ENCODE results near the gene ITPRIP. TPM values are rescaled to one million over a fixed set of nuclear protein-coding genes. Genes with fewer than 3 reads are reported as not detected.

The ITPRIP gene
- total RNA-seq, 2 donors from 2014 or later: 27.8 to 29.7 TPM

- ATAC-seq (replicated peaks in 1 of 2): no peak
These were observed 19.9 kb downstream of the ITPRIP start for GRCh38 chr10:104318326-104318725.

GRCh38 chr10:104317726-104318299 is 20.5 kb downstream of the ITPRIP start:
- H3K27me3 Mint-ChIP-seq (ENCODE audit: low read depth): no peaks in the 10 kb centered on the region
- no peaks in the 10 kb centered on the region for H3K9me3 Mint-ChIP-seq
- peaks cover 0 to 9% of the 10 kb centered on the region in 2 donors for H3K36me3 Mint-ChIP-seq (ENCODE audit: insufficient read depth in 2 of 2)
- no peak overlapping the region for H3K27ac Mint-ChIP-seq
- peaks cover 30% of the 10 kb centered on the region for H3K4me1 Mint-ChIP-seq (ENCODE audit: low read depth)
- no peak for ATAC-seq (replicated peaks in 1 of 2)
- no peak overlapping the region for H3K4me3 Mint-ChIP-seq
- no peak for DNase-seq

More at GRCh38 chr10:104318326-104318725, 19.9 kb downstream of the ITPRIP start:
- no peaks in the 10 kb centered on the region for H3K27me3 Mint-ChIP-seq (ENCODE audit: low read depth)
- H3K4me1 Mint-ChIP-seq (ENCODE audit: low read depth): peaks cover 35% of the 10 kb centered on the region
- no peak for DNase-seq
- no peak overlapping the region for H3K4me3 Mint-ChIP-seq
- no peaks in the 10 kb centered on the region for H3K9me3 Mint-ChIP-seq
- H3K36me3 Mint-ChIP-seq (ENCODE audit: insufficient read depth in 2 of 2): peaks cover 0 to 5% of the 10 kb centered on the region in 2 donors
- H3K27ac Mint-ChIP-seq: no peak overlapping the region

DNA sequence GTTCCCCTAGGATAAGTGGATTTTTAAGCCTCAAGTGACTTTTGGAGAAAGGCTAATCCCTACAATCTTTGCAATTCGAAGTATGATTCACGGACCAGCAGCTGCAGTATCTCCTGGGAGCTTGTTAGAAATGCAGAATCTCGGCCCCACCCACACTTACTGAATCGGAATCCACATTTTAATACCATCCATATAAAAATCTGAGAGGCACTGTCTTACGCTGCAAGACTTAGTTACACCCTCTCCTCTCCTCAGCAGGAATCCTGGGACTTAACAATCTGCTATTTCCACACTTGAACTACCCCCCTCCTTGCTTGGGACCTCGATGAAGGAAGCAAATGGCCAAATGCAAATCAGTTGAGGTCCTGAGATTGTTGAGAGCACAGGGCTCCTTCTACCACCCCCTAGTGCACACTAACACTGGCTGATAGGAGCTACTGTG is 21.0 kb downstream of the ITPRIP start:
- DNase-seq: no peak
- Mint-ChIP-seq H3K27ac (no peak overlapping the region), H3K4me1 (ENCODE audit: low read depth) (peaks cover 24% of the 10 kb centered on the region)

DNA sequence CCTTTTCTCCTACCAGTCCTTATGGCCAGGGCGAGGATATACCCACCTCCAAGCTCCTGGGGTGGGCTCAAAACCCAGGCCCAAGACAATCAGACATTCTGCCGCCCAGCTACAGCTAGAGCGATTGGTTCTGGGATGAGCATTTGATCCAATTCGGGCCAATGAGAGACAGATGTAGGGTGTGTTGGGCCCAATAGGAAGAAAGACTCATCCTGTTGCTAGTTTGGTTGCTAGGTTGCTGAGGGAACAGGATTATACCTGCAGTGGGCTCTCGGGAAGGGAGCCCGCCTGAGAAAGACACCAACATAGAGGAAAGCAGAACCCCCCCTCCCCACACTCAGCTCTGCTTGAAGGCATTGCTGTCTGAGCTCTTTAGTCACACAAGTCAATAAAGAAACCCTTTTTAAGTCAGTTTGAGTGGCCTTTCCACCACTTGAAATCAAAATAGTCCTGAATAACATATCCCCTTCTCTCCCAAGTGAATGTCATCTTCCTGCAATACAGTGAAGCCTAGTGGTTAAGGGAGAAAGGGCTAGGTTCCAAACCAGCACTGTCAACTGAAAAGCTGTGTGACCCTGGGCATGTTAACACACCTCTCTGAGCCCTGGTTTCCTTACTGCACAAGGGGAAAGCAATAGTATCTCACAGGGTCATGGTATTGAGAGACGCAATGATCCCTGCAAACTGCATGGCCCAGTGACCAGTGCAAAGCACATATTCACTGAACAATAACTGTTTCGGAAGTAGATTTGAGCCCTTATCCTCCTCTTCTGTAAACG is 21.8 kb downstream of the ITPRIP start:
- H3K27ac Mint-ChIP-seq: no peak overlapping the region
- no peaks in the 10 kb centered on the region for H3K9me3 Mint-ChIP-seq
- H3K36me3 Mint-ChIP-seq (ENCODE audit: insufficient read depth in 2 of 2): peaks cover 0 to 14% of the 10 kb centered on the region in 2 donors
- peaks cover 17% of the 10 kb centered on the region for H3K4me1 Mint-ChIP-seq (ENCODE audit: low read depth)
- DNase-seq (no peak), ATAC-seq (replicated peaks in 1 of 2) (no peak)
- H3K27me3 Mint-ChIP-seq (ENCODE audit: low read depth): no peaks in the 10 kb centered on the region
- H3K4me3 Mint-ChIP-seq: no peak overlapping the region

More for the DNA sequence above, 21.0 kb downstream of the ITPRIP start:
- no peaks in the 10 kb centered on the region for H3K27me3 Mint-ChIP-seq (ENCODE audit: low read depth)
- H3K36me3 Mint-ChIP-seq (ENCODE audit: insufficient read depth in 2 of 2): peaks cover 0 to 11% of the 10 kb centered on the region in 2 donors
- H3K9me3 Mint-ChIP-seq: no peaks in the 10 kb centered on the region
- ATAC-seq (replicated peaks in 1 of 2): no peak
- H3K4me3 Mint-ChIP-seq: no peak overlapping the region

DNA sequence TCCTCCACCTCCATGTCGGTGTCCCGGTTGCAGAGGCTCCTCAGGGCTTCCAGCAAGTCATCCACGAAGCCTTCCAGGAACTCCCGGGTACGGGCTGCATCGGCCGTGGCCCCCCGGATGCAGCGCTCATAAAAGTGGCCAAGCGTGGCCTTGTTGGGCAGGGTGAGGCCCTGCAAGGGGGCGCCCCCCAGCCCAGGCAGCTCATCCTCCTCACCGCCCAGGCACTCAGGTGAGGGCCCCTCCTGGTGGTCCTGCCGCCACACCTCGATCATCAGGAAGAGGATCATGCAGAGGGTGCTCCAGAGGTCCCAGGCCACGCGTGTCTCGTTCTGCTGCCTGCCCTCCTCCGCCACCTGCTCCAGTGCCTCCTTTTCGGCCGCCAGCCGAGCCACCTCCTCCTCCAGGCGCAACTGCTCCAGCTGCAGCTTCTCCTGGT is 22.8 kb downstream of the ITPRIP start:
- no peak for ATAC-seq (replicated peaks in 1 of 2)
- no peaks in the 10 kb centered on the region for H3K27me3 Mint-ChIP-seq (ENCODE audit: low read depth)
- H3K4me3 Mint-ChIP-seq: no peak overlapping the region
- H3K4me1 Mint-ChIP-seq (ENCODE audit: low read depth): peaks cover 23% of the 10 kb centered on the region
- peaks cover 0 to 14% of the 10 kb centered on the region in 2 donors for H3K36me3 Mint-ChIP-seq (ENCODE audit: insufficient read depth in 2 of 2)
- no peak overlapping the region for H3K27ac Mint-ChIP-seq
- H3K9me3 Mint-ChIP-seq: no peaks in the 10 kb centered on the region
- no peak for DNase-seq

- H3K4me3 Mint-ChIP-seq: no peak overlapping the region
These were observed 23.4 kb downstream of the ITPRIP start for GRCh38 chr10:104314591-104315485.

GRCh38 chr10:104311184-104311720 is 27.0 kb downstream of the ITPRIP start:
- Mint-ChIP-seq H3K27me3 (ENCODE audit: low read depth) (peaks cover 7% of the 10 kb centered on the region), H3K4me1 (ENCODE audit: low read depth) (peaks cover 49% of the 10 kb centered on the region), H3K4me3 (no peak overlapping the region), H3K36me3 (ENCODE audit: insufficient read depth in 2 of 2) (peaks cover 0 to 14% of the 10 kb centered on the region in 2 donors), H3K27ac (no peak overlapping the region), H3K9me3 (no peaks in the 10 kb centered on the region)
- no peak for DNase-seq
- ATAC-seq (replicated peaks in 1 of 2): no peak

More at GRCh38 chr10:104314591-104315485, 23.4 kb downstream of the ITPRIP start:
- Mint-ChIP-seq H3K36me3 (ENCODE audit: insufficient read depth in 2 of 2) (peaks cover 0 to 14% of the 10 kb centered on the region in 2 donors), H3K4me1 (ENCODE audit: low read depth) (peaks cover 29% of the 10 kb centered on the region), H3K27ac (no peak overlapping the region), H3K9me3 (no peaks in the 10 kb centered on the region), H3K27me3 (ENCODE audit: low read depth) (no peaks in the 10 kb centered on the region)
- ATAC-seq (replicated peaks in 1 of 2): no peak
- no peak for DNase-seq

GRCh38 chr10:104309980-104310978 is 28.0 kb downstream of the ITPRIP start:
- Mint-ChIP-seq H3K4me1 (ENCODE audit: low read depth) (peaks cover 58% of the 10 kb centered on the region), H3K27me3 (ENCODE audit: low read depth) (peaks cover 14% of the 10 kb centered on the region), H3K4me3 (no peak overlapping the region), H3K27ac (no peak overlapping the region), H3K36me3 (ENCODE audit: insufficient read depth in 2 of 2) (peaks cover 0 to 13% of the 10 kb centered on the region in 2 donors), H3K9me3 (no peaks in the 10 kb centered on the region)
- ATAC-seq (replicated peaks in 1 of 2) (no peak), DNase-seq (no peak)

DNA sequence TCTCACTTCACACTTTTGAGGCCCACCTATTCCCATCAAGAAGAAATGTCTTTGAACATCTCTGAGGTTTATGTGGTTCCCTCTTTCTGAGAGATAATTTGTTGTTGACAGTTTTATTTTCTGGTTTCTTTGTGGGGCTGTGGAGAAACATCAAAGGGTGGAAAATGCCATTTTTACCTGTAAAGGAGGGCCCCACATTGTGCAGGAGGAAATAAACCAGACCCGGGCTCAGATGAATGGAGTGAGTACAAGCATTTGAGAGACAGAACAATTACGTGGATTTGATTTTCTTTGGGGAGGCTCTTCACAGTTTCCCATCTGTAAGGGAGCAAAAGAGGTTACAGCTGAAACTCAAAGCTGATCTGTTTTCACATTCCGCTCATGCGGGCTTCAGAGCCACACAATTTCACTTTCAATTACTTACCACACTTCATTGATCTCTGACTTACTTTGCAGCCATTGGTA is 29.8 kb downstream of the ITPRIP start:
- peaks cover 0 to 13% of the 10 kb centered on the region in 2 donors for H3K36me3 Mint-ChIP-seq (ENCODE audit: insufficient read depth in 2 of 2)
- peaks cover 63% of the 10 kb centered on the region for H3K4me1 Mint-ChIP-seq (ENCODE audit: low read depth)
- ATAC-seq (replicated peaks in 1 of 2): peak; percentile 71 to 81
- H3K27ac Mint-ChIP-seq: peak overlapping the region; percentile 21
- peak overlapping the region; percentile 63 to 67 for H3K4me3 Mint-ChIP-seq
- no peaks in the 10 kb centered on the region for H3K9me3 Mint-ChIP-seq
- peaks cover 14% of the 10 kb centered on the region for H3K27me3 Mint-ChIP-seq (ENCODE audit: low read depth)
- peak; percentile 35 to 39 for DNase-seq

GRCh38 chr10:104307576-104308438 is 30.5 kb downstream of the ITPRIP start:
- peak overlapping the region; percentile 34 for H3K27ac Mint-ChIP-seq
- ATAC-seq (replicated peaks in 1 of 2): no peak
- peak overlapping the region; percentile 63 to 67 for H3K4me3 Mint-ChIP-seq
- peaks cover 2% of the 10 kb centered on the region in 2 donors for H3K9me3 Mint-ChIP-seq
- peaks cover 2 to 13% of the 10 kb centered on the region in 2 donors for H3K36me3 Mint-ChIP-seq (ENCODE audit: insufficient read depth in 2 of 2)
- peaks cover 63% of the 10 kb centered on the region for H3K4me1 Mint-ChIP-seq (ENCODE audit: low read depth)
- no peak for DNase-seq
- H3K27me3 Mint-ChIP-seq (ENCODE audit: low read depth): peaks cover 14% of the 10 kb centered on the region

- peaks cover 3 to 16% of the 10 kb centered on the region in 2 donors for H3K36me3 Mint-ChIP-seq (ENCODE audit: insufficient read depth in 2 of 2)
- H3K27ac Mint-ChIP-seq: no peak overlapping the region
- no peak overlapping the region for H3K4me3 Mint-ChIP-seq
- H3K9me3 Mint-ChIP-seq: peaks cover 2% of the 10 kb centered on the region in 2 donors
- DNase-seq (no peak), ATAC-seq (replicated peaks in 1 of 2) (no peak)
- H3K4me1 Mint-ChIP-seq (ENCODE audit: low read depth): peaks cover 68% of the 10 kb centered on the region
- peaks cover 14% of the 10 kb centered on the region for H3K27me3 Mint-ChIP-seq (ENCODE audit: low read depth)
These were observed 31.4 kb downstream of the ITPRIP start for GRCh38 chr10:104306897-104307296.

Data from activated T-cell treated with anti-CD3 and anti-CD28 coated beads, Interleukin-2, amount 50 U/mL, for 72 hours (primary cell).